ENCODE measurements around the gene SLC41A1.

DNA sequence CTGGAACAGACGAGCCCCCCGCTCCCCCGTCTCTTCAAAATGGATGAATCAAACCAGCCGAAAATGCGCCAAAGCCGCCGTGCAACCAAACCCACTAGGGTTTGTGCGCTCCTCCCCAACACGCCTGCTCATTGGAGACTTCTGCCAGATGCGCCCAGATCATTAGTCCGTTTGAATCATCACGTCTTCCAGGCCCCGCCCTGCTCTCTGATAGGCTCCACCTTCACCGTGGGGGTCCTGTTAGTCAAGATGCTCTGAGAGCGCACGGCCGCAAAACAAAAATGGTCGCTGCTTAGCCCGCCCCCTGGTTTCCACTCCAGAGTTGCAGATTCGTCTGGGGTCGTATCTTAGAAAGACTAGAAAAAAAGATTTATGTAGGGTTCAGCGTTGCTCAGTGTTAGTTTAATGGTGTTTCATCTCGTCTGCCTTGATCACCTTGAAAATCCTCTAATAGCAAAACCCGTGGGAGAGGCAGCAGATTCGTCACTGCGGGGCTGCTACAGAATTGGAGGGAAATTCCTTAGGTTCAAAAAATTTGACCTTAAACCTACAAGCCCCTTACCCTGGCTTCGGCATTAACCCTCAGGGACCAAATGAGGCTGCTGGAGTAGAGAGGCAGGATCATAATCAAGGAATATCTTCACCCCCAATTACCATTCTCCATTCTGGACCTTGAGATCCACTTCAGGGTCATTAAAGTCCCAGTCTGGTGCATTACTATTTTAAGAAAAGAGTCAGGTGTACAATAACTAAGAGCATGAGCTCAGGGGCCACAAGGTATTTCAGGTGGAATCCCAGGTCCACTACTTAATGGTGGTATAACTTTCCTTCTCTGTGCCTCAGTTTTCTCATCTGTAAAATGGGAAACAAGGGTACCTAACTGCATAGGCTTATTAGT, 62.6 kb downstream of the SLC41A1 start, which contains the start of gene NUCKS1:
- TF ChIP-seq, protein P1, sequence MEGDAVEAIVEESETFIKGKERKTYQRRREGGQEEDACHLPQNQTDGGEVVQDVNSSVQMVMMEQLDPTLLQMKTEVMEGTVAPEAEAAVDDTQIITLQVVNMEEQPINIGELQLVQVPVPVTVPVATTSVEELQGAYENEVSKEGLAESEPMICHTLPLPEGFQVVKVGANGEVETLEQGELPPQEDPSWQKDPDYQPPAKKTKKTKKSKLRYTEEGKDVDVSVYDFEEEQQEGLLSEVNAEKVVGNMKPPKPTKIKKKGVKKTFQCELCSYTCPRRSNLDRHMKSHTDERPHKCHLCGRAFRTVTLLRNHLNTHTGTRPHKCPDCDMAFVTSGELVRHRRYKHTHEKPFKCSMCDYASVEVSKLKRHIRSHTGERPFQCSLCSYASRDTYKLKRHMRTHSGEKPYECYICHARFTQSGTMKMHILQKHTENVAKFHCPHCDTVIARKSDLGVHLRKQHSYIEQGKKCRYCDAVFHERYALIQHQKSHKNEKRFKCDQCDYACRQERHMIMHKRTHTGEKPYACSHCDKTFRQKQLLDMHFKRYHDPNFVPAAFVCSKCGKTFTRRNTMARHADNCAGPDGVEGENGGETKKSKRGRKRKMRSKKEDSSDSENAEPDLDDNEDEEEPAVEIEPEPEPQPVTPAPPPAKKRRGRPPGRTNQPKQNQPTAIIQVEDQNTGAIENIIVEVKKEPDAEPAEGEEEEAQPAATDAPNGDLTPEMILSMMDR (IDR thresholded peaks at IDR 0.05; ENCODE audit: insufficient read depth, low read depth, low read length): peak; percentile 14
- TF ChIP-seq EZH2 (IDR thresholded peaks at IDR 0.05; ENCODE audit: insufficient read depth, low read length): no peak
